Esophagus squamous epithelium (tissue), 5 donors: ENCODE results near the gene ARMH3. TPM values are rescaled to one million over a fixed set of nuclear protein-coding genes. Genes with fewer than 3 reads are reported as not detected.

Source experiments
- DNase-seq: peaks from one replicate; lab custom pipeline; 2025; lab: John Stamatoyannopoulos, UW
- H3K27ac ChIP-seq, 4 donors: fragments of 200-600 bp; sonication (generic); one replicate each; pipeline ENCODE4 v1.5.1; 2016 to 2019; ENCODE audit warnings: mild to moderate bottlenecking in 1 of 4
- H3K27me3 ChIP-seq, 4 donors: fragments of 200-600 bp; sonication (generic); 1 replicate in 3 of 4; 2 replicates in 1 of 4; pipeline versions ENCODE4 v1.5.1 to v1.6.0; 2017 to 2021; ENCODE audit warnings: antibody characterized with exemption in 1 of 4
- H3K36me3 ChIP-seq, 3 donors: fragments of 200-600 bp; sonication (generic); one replicate each; pipeline ENCODE4 v1.5.1; 2016 to 2019
- H3K4me1 ChIP-seq, 3 donors: fragments of 200-600 bp; sonication (generic); one replicate each; pipeline ENCODE4 v1.5.1; 2017 to 2019
- H3K4me3 ChIP-seq, 4 donors: fragments of 200-600 bp; sonication (generic); 1 replicate in 3 of 4; 2 replicates in 1 of 4; pipeline ENCODE4 v1.5.1; 2016 to 2019; ENCODE audit warnings: mild to moderate bottlenecking in 2 of 4, moderate library complexity in 1 of 4
- H3K9me3 ChIP-seq, 3 donors: fragments of 200-600 bp; sonication (generic); one replicate each; pipeline ENCODE4 v1.5.1; 2016 to 2019
- CTCF ChIP-seq, 6 experiments: fragments of 450-650 bp in 4 of 6; fragments of 200-600 bp in 2 of 6; sonication (generic) in 2 of 6; IDR thresholded peaks; one replicate each; pipeline ENCODE4 v1.5.1; 2016 to 2019; ENCODE audit warnings: antibody characterized with exemption in 6 of 6, mild to moderate bottlenecking in 4 of 6, moderate library complexity in 4 of 6
- POLR2A ChIP-seq, 4 donors: fragments of 450-650 bp; IDR thresholded peaks; one replicate each; pipeline ENCODE4 v1.6.1; 2017; ENCODE audit warnings: antibody characterized with exemption in 4 of 4, mild to moderate bottlenecking in 4 of 4, moderate library complexity in 3 of 4
- WGBS, 2 donors: methylation state at CpG; one replicate each; pipeline ENCODE4 v1.1.5; 2018; 5-methylcytosine and 5-hydroxymethylcytosine counted together
- intact Hi-C: fragments of 100-400 bp; cut with DNase I; formaldehyde crosslinking; loops from one replicate; pipeline ENCODE4 v1.15.0; 2022
- total RNA-seq, 4 donors: library from RNA; depleted of rRNA; stranded (reverse); fragments of >200 nt; gene quantifications; one replicate each; pipeline ENCODE4 v1.1.0, GENCODE V29; 2016
- donor health status: DM: yes; HTN: yes; CAD: no.

Gene ARMH3
- total RNA-seq, 4 donors from 2014 or later, result 13.3 to 17.2 (median 16.1) TPM

- H3K27ac ChIP-seq, result no peak overlapping the region
- TF ChIP-seq CTCF (IDR thresholded peaks at IDR 0.05), result no peak
- no peak for TF ChIP-seq POLR2A (IDR thresholded peaks at IDR 0.05)
- intact Hi-C loops, result no loop called here
These were observed 96.5 kb downstream of the ARMH3 start for GRCh38 chr10:101959346-101959916.

GRCh38 chr10:101958691-101959090, 97.3 kb downstream of the ARMH3 start:
- Histone ChIP-seq H3K36me3 (peaks cover 0 to 63% (median 0%) of the 10 kb centered on the region in 3 donors), H3K27me3 (no peaks in the 10 kb centered on the region), H3K4me3 (no peak overlapping the region), H3K4me1 (no peaks in the 10 kb centered on the region), H3K27ac (no peak overlapping the region), H3K9me3 (no peaks in the 10 kb centered on the region)
- WGBS, 2 donors, result 83 to 88% methylated on average over 1 of the region's 1 CpG
- no peak for DNase-seq
- TF ChIP-seq POLR2A (IDR thresholded peaks at IDR 0.05) (no peak), CTCF (IDR thresholded peaks at IDR 0.05) (no peak)
- intact Hi-C loops, result no loop called here

More at GRCh38 chr10:101959346-101959916, 96.5 kb downstream of the ARMH3 start:
- Histone ChIP-seq H3K4me3 (no peak overlapping the region), H3K36me3 (peaks cover 0 to 63% (median 0%) of the 10 kb centered on the region in 3 donors), H3K9me3 (no peaks in the 10 kb centered on the region), H3K27me3 (no peaks in the 10 kb centered on the region), H3K4me1 (no peaks in the 10 kb centered on the region)
- no peak for DNase-seq
- WGBS, 2 donors, result 92 to 97% methylated on average over 5 to 8 of the region's 8 CpGs

GRCh38 chr10:101956898-101957297, 99.1 kb downstream of the ARMH3 start:
- no peak for TF ChIP-seq CTCF (IDR thresholded peaks at IDR 0.05)
- TF ChIP-seq POLR2A (IDR thresholded peaks at IDR 0.05), result no peak
- Histone ChIP-seq H3K27ac (no peak overlapping the region), H3K9me3 (no peaks in the 10 kb centered on the region), H3K4me1 (no peaks in the 10 kb centered on the region), H3K36me3 (peaks cover 0 to 75% (median 0%) of the 10 kb centered on the region in 3 donors), H3K27me3 (no peaks in the 10 kb centered on the region), H3K4me3 (no peak overlapping the region)
- DNase-seq, result no peak
- 95 to 100% methylated on average over 1 of the region's 1 CpG for WGBS, 2 donors
- intact Hi-C loops, result no loop called here

- TF ChIP-seq POLR2A (IDR thresholded peaks at IDR 0.05) (no peak), CTCF (IDR thresholded peaks at IDR 0.05) (no peak)
- intact Hi-C loops, result no loop called here
- H3K9me3 ChIP-seq, result no peaks in the 10 kb centered on the region
- peaks cover 0 to 82% (median 0%) of the 10 kb centered on the region in 3 donors for H3K36me3 ChIP-seq
- 90 to 94% methylated on average over 1 of the region's 1 CpG for WGBS, 2 donors
- H3K4me3 ChIP-seq, result no peak overlapping the region
- H3K4me1 ChIP-seq, result no peaks in the 10 kb centered on the region
- H3K27ac ChIP-seq, result no peak overlapping the region
- DNase-seq, result no peak
- no peaks in the 10 kb centered on the region for H3K27me3 ChIP-seq
These were observed 99.9 kb downstream of the ARMH3 start for GRCh38 chr10:101956117-101956516.

- DNase-seq, result no peak
- TF ChIP-seq POLR2A (IDR thresholded peaks at IDR 0.05), result no peak
- no peak for TF ChIP-seq CTCF (IDR thresholded peaks at IDR 0.05)
- Histone ChIP-seq H3K9me3 (no peaks in the 10 kb centered on the region), H3K36me3 (peaks cover 0 to 86% (median 0%) of the 10 kb centered on the region in 3 donors), H3K4me3 (no peak overlapping the region), H3K27ac (no peak overlapping the region), H3K27me3 (no peaks in the 10 kb centered on the region), H3K4me1 (no peaks in the 10 kb centered on the region)
- intact Hi-C loops, result no loop called here
- 87 to 92% methylated on average over 2 of the region's 2 CpGs for WGBS, 2 donors
These were observed 103.8 kb downstream of the ARMH3 start for GRCh38 chr10:101952191-101952590.
